ENCODE data around the gene UBASH3B.

The UBASH3B gene

GRCh38 chr11:122679466-122679865, 23.9 kb downstream of the UBASH3B start:
- no peak for DNase-seq

GRCh38 chr11:122681070-122681469, 25.5 kb downstream of the UBASH3B start:
- no peak for DNase-seq

GRCh38 chr11:122681735-122682134, 26.2 kb downstream of the UBASH3B start:
- DNase-seq = no peak

GRCh38 chr11:122682464-122682863, 26.9 kb downstream of the UBASH3B start:
- no peak for DNase-seq

- DNase-seq = no peak
These were observed 29.5 kb downstream of the UBASH3B start for GRCh38 chr11:122685041-122685440.

GRCh38 chr11:122686111-122686510, 30.6 kb downstream of the UBASH3B start:
- DNase-seq = no peak

- no peak for DNase-seq
These were observed 34.9 kb downstream of the UBASH3B start for GRCh38 chr11:122690384-122690783.

GRCh38 chr11:122690801-122691548, 35.5 kb downstream of the UBASH3B start:
- DNase-seq = no peak

- DNase-seq = no peak
These were observed 36.1 kb downstream of the UBASH3B start for GRCh38 chr11:122691549-122692150.

- DNase-seq = no peak
These were observed 36.9 kb downstream of the UBASH3B start for GRCh38 chr11:122692444-122692843.

- DNase-seq = no peak
These were observed 39.6 kb downstream of the UBASH3B start for GRCh38 chr11:122695076-122695615.

- peak; percentile 64 for DNase-seq
These were observed 41.1 kb downstream of the UBASH3B start for GRCh38 chr11:122696662-122697061.

GRCh38 chr11:122697636-122698167, 42.2 kb downstream of the UBASH3B start:
- DNase-seq = no peak

- no peak for DNase-seq
These were observed 42.9 kb downstream of the UBASH3B start for GRCh38 chr11:122698392-122698791.

- DNase-seq = no peak
These were observed 45.1 kb downstream of the UBASH3B start for GRCh38 chr11:122700666-122701065.

- no peak for DNase-seq
These were observed 45.6 kb downstream of the UBASH3B start for GRCh38 chr11:122701143-122701542.

- DNase-seq = no peak
These were observed 48.2 kb downstream of the UBASH3B start for GRCh38 chr11:122703541-122704272.

GRCh38 chr11:122705396-122705795, 49.9 kb downstream of the UBASH3B start:
- no peak for DNase-seq

- no peak for DNase-seq
These were observed 51.0 kb downstream of the UBASH3B start for GRCh38 chr11:122706291-122707088.

- no peak for DNase-seq
These were observed 51.6 kb downstream of the UBASH3B start for GRCh38 chr11:122707111-122707510.

GRCh38 chr11:122707901-122708300, 52.4 kb downstream of the UBASH3B start:
- DNase-seq = no peak

- DNase-seq = no peak
These were observed 53.7 kb downstream of the UBASH3B start for GRCh38 chr11:122709039-122709760.

All from stimulated activated CD4-positive, alpha-beta T cell treated with anti-CD3 and anti-CD28 coated beads, Interleukin-4, amount 100 ng/mL, for 1 hour (primary cell).